Central memory CD8-positive, alpha-beta T cell (primary cell): ENCODE data around the gene MICB.

Source experiments
- ATAC-seq: fragments of 150-1000 bp; cut with Tn5 transposase; replicated peaks from 2 replicates; pipeline ENCODE4 v1.10.0; 2022; ENCODE audit warnings: mild to moderate bottlenecking, moderate FRiP score, moderate number of reproducible peaks; ENCODE audit not compliant: poor library complexity, severe bottlenecking; ENCODE audit errors: extremely low read depth
- DNase-seq, 2 donors: peaks; one replicate each; pipeline ENCODE4 v3.0.0; 2021; ENCODE audit warnings: low spot score in 2 of 2
- H3K27ac Mint-ChIP-seq: one replicate; pipeline ENCODE4 v1.8.0; 2022; ENCODE audit warnings: low read depth, mild to moderate bottlenecking, moderate library complexity, mixed read lengths
- H3K27me3 Mint-ChIP-seq: one replicate; pipeline ENCODE4 v1.8.0; 2022; ENCODE audit warnings: mixed read lengths
- H3K36me3 Mint-ChIP-seq: one replicate; pipeline ENCODE4 v1.8.0; 2022; ENCODE audit warnings: mild to moderate bottlenecking, moderate library complexity, mixed read lengths; ENCODE audit not compliant: insufficient read depth
- H3K4me1 Mint-ChIP-seq: one replicate; pipeline ENCODE4 v1.8.0; 2022; ENCODE audit warnings: mixed read lengths
- H3K4me3 Mint-ChIP-seq: one replicate; pipeline ENCODE4 v1.8.0; 2022; ENCODE audit warnings: mild to moderate bottlenecking, moderate library complexity, mixed read lengths
- H3K9me3 Mint-ChIP-seq: one replicate; pipeline ENCODE4 v1.8.0; 2022; ENCODE audit warnings: mixed read lengths

MICB gene

GRCh38 chr6:31465718-31466117 is 32.2 kb upstream of the MICB start:
- ATAC-seq (peak; percentile 24), DNase-seq (no peak)
- Mint-ChIP-seq H3K4me1 (peaks cover 89% of the 10 kb centered on the region), H3K4me3 (peak overlapping the region; percentile 100), H3K36me3 (peaks cover 48% of the 10 kb centered on the region), H3K27me3 (no peaks in the 10 kb centered on the region), H3K27ac (peak overlapping the region; percentile 100), H3K9me3 (no peaks in the 10 kb centered on the region)

DNA sequence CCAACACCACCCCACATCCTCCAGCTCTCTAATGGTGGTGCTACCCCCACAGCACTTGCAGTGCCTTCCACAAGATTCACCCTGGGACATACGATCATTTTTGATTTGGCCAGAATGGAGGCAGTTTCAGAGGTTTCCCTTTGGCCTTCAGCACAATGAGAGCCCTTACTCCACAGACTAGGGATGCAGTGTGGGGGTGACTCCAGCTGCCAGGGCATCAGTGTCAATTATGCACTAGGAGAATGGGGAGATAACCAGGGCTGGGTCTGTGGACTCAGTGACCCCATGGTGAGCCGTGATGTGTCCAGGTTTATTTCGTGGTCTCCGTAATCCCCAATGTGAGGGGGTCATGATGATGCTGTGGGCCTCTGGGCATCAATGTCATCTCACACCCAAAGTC is 31.5 kb upstream of the MICB start:
- DNase-seq: no peak
- Mint-ChIP-seq H3K27me3 (no peaks in the 10 kb centered on the region), H3K36me3 (peaks cover 48% of the 10 kb centered on the region), H3K9me3 (no peaks in the 10 kb centered on the region), H3K27ac (peak overlapping the region; percentile 100), H3K4me3 (peak overlapping the region; percentile 100), H3K4me1 (peaks cover 93% of the 10 kb centered on the region)
- ATAC-seq: no peak

- Mint-ChIP-seq H3K9me3 (no peaks in the 10 kb centered on the region), H3K27me3 (no peaks in the 10 kb centered on the region), H3K36me3 (peaks cover 50% of the 10 kb centered on the region), H3K4me1 (peaks cover 92% of the 10 kb centered on the region), H3K4me3 (peak overlapping the region; percentile 100), H3K27ac (peak overlapping the region; percentile 100)
- DNase-seq: no peak
- no peak for ATAC-seq
These were observed 30.8 kb upstream of the MICB start for GRCh38 chr6:31467151-31467550.

DNA sequence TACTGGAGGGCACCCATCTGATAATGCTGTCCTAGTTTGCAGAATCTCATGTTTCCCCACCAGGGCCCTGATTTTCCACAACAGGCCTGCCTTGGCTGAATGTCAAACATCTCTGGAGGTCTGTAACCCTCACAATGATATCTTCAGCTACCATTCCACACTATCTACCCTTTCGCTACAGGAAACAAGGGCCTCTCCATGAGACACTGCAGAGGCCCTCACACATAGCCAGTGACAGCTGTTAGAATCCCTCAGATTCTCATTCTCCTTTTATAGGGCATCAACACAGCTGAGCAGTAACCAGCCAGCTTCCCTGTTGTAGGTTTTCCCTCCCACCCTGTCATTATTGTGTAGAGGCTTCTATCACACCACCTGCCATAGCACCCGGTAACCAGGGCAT is 29.6 kb upstream of the MICB start:
- Mint-ChIP-seq H3K9me3 (no peaks in the 10 kb centered on the region), H3K4me1 (peaks cover 91% of the 10 kb centered on the region), H3K27ac (peak overlapping the region; percentile 100), H3K27me3 (no peaks in the 10 kb centered on the region), H3K36me3 (peaks cover 42% of the 10 kb centered on the region), H3K4me3 (peak overlapping the region; percentile 100)
- no peak for DNase-seq
- no peak for ATAC-seq

GRCh38 chr6:31470801-31471200 is 27.1 kb upstream of the MICB start:
- peaks cover 96% of the 10 kb centered on the region for H3K4me1 Mint-ChIP-seq
- H3K27ac Mint-ChIP-seq: peak overlapping the region; percentile 78
- no peaks in the 10 kb centered on the region for H3K27me3 Mint-ChIP-seq
- no peaks in the 10 kb centered on the region for H3K9me3 Mint-ChIP-seq
- DNase-seq: no peak
- peak overlapping the region; percentile 44 for H3K4me3 Mint-ChIP-seq
- ATAC-seq: no peak
- peaks cover 26% of the 10 kb centered on the region for H3K36me3 Mint-ChIP-seq

DNA sequence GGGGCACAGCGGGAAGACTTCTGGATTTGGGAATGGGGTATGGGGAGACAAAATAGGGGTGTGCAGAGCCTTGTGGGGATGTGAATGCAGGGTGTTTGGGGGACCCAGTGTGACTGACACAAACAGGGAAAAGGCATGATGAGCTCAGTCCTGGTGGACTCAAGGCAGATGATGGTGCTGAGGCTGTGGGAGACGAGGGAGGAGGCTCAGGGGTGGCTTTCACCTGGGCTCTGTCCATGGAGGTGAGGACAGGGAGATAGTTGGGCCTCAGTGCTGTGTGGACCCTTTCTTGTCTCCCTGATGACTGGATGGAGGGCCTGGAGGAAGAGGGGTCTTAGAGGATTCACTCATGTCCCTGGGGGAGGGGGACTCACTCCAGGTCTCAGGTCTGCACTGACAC is 26.2 kb upstream of the MICB start:
- peaks cover 18% of the 10 kb centered on the region for H3K36me3 Mint-ChIP-seq
- no peaks in the 10 kb centered on the region for H3K27me3 Mint-ChIP-seq
- H3K9me3 Mint-ChIP-seq: no peaks in the 10 kb centered on the region
- DNase-seq (no peak), ATAC-seq (no peak)
- H3K27ac Mint-ChIP-seq: peak overlapping the region; percentile 78
- H3K4me3 Mint-ChIP-seq: peak overlapping the region; percentile 33
- H3K4me1 Mint-ChIP-seq: peaks cover 87% of the 10 kb centered on the region

GRCh38 chr6:31472259-31472658 is 25.7 kb upstream of the MICB start:
- Mint-ChIP-seq H3K4me1 (peaks cover 82% of the 10 kb centered on the region), H3K4me3 (no peak overlapping the region), H3K9me3 (no peaks in the 10 kb centered on the region), H3K27me3 (no peaks in the 10 kb centered on the region), H3K36me3 (peaks cover 13% of the 10 kb centered on the region), H3K27ac (peak overlapping the region; percentile 45)
- DNase-seq: no peak
- no peak for ATAC-seq

DNA sequence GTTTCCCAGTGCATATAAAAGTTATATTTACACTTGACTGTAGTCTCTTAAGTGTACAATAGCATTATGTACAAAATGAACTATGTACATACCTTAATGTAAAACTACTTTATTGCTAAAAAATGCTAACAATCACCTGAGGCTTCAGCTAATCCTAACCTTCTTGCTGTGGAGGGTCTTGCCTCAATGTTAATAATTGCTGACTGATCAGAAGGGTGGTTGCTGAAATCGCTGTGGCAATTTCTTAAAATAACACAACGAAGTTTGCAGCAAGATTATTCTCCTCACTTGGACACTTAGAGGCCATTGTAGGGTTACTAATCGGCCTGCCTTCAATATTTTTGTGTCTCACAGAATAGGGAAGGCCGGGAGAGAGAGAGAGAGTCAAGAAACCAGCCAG is 24.7 kb upstream of the MICB start:
- no peaks in the 10 kb centered on the region for H3K9me3 Mint-ChIP-seq
- no peak overlapping the region for H3K4me3 Mint-ChIP-seq
- peaks cover 13% of the 10 kb centered on the region for H3K36me3 Mint-ChIP-seq
- H3K27me3 Mint-ChIP-seq: no peaks in the 10 kb centered on the region
- ATAC-seq (no peak), DNase-seq (no peak)
- H3K4me1 Mint-ChIP-seq: peaks cover 74% of the 10 kb centered on the region
- peak overlapping the region; percentile 43 for H3K27ac Mint-ChIP-seq

- ATAC-seq: no peak
- Mint-ChIP-seq H3K27me3 (no peaks in the 10 kb centered on the region), H3K36me3 (peaks cover 13% of the 10 kb centered on the region), H3K9me3 (no peaks in the 10 kb centered on the region), H3K4me1 (peaks cover 69% of the 10 kb centered on the region), H3K27ac (peak overlapping the region; percentile 43), H3K4me3 (no peak overlapping the region)
- no peak for DNase-seq
These were observed 23.9 kb upstream of the MICB start for GRCh38 chr6:31473780-31474761.

DNA sequence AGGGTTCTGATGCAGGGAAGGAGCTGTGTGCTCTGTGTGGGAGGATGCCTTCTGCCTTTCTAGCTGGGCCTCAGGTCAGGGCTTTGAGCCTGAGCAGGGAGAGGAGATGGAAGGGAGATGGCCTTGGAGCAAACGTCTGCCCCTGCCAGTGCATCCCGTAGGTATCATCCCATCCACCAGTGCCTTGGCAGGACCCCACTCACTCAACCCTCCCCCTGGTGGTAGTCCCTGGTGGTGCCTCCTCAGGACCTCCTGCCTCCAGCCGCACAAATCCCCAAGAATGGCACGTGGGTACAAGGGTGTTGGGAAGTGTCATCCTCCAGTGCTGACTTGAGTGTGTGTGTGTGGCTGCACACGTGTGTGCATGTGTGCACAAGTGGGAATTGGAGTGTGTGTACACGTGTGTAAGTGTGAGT is 23.1 kb upstream of the MICB start:
- no peaks in the 10 kb centered on the region for H3K27me3 Mint-ChIP-seq
- peak overlapping the region; percentile 43 for H3K27ac Mint-ChIP-seq
- no peak overlapping the region for H3K4me3 Mint-ChIP-seq
- H3K36me3 Mint-ChIP-seq: peaks cover 9% of the 10 kb centered on the region
- peaks cover 63% of the 10 kb centered on the region for H3K4me1 Mint-ChIP-seq
- DNase-seq (no peak), ATAC-seq (no peak)
- no peaks in the 10 kb centered on the region for H3K9me3 Mint-ChIP-seq

GRCh38 chr6:31476515-31477139 is 21.3 kb upstream of the MICB start:
- ATAC-seq (no peak), DNase-seq (no peak)
- no peaks in the 10 kb centered on the region for H3K9me3 Mint-ChIP-seq
- H3K4me1 Mint-ChIP-seq: peaks cover 49% of the 10 kb centered on the region
- no peaks in the 10 kb centered on the region for H3K27me3 Mint-ChIP-seq
- H3K27ac Mint-ChIP-seq: peak overlapping the region; percentile 68
- H3K36me3 Mint-ChIP-seq: peaks cover 9% of the 10 kb centered on the region
- H3K4me3 Mint-ChIP-seq: no peak overlapping the region

DNA sequence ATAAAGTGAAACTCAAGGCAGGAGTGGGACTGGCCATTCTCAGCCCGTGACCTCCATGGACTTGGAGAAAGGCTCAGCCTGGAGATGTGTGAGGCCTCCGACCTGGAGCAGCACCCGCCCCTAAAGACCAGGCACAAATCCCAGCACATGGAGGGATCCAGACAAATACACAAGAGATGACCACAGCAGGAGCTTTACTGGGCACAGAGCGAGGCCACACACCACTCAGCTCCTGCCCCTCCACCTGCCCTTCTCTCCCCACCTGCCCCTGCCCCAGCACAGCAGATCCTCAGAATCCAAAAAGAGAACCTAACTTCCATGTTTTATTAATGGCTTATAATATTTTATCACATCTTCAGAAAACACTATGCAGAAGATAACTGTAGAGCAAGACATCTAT is 20.4 kb upstream of the MICB start:
- Mint-ChIP-seq H3K9me3 (no peaks in the 10 kb centered on the region), H3K4me3 (no peak overlapping the region), H3K4me1 (peaks cover 43% of the 10 kb centered on the region), H3K27ac (peak overlapping the region; percentile 68), H3K36me3 (peaks cover 7% of the 10 kb centered on the region), H3K27me3 (no peaks in the 10 kb centered on the region)
- no peak for DNase-seq
- no peak for ATAC-seq
